Karpas-422 (cell line): Measurements from ENCODE around the gene TDRD9. TPM values are rescaled to one million over a fixed set of nuclear protein-coding genes. Genes with fewer than 3 reads are reported as not detected.

Experiments
- DNase-seq: peaks from one replicate; pipeline ENCODE4 v3.0.0-alpha.2; 2015
- H2AFZ ChIP-seq: fragments of 200-600 bp; sonication (generic); 2 replicates; pipeline ENCODE4 v1.6.1; 2014; ENCODE audit warnings: antibody characterized with exemption, low read length, mixed read lengths
- H3K27ac ChIP-seq: fragments of 200-600 bp; sonication (generic); 2 replicates; pipeline ENCODE4 v1.5.1; 2014; ENCODE audit warnings: mild to moderate bottlenecking, low read length, moderate library complexity
- H3K27me3 ChIP-seq: fragments of 200-600 bp; sonication (generic); 2 replicates; pipeline ENCODE4 v1.6.1; 2014; ENCODE audit warnings: low read length, mixed read lengths
- H3K36me3 ChIP-seq: fragments of 200-600 bp; sonication (generic); 2 replicates; pipeline ENCODE4 v1.6.1; 2014; ENCODE audit warnings: low read length, mixed read lengths; ENCODE audit not compliant: insufficient read depth
- H3K4me1 ChIP-seq: fragments of 200-600 bp; sonication (generic); 2 replicates; pipeline ENCODE4 v1.6.1; 2014; ENCODE audit warnings: mild to moderate bottlenecking, low read length, mixed read lengths
- H3K4me2 ChIP-seq: fragments of 200-600 bp; sonication (generic); 2 replicates; pipeline ENCODE4 v1.6.1; 2014; ENCODE audit warnings: low read length, low read depth, mild to moderate bottlenecking; ENCODE audit not compliant: poor library complexity, severe bottlenecking
- H3K4me3 ChIP-seq: fragments of 200-600 bp; sonication (generic); 2 replicates; pipeline ENCODE4 v1.5.1; 2014; ENCODE audit warnings: mild to moderate bottlenecking, antibody characterized with exemption, low read length, mixed read lengths
- H3K79me2 ChIP-seq: fragments of 200-600 bp; sonication (generic); 2 replicates; pipeline ENCODE4 v1.6.1; 2014; ENCODE audit warnings: mild to moderate bottlenecking, low read length, mixed read lengths
- H3K9ac ChIP-seq: fragments of 200-600 bp; sonication (generic); 2 replicates; pipeline ENCODE4 v1.6.0; 2014; ENCODE audit warnings: low read length
- H3K9me2 ChIP-seq: fragments of 200-600 bp; sonication (generic), shearing (Covaris generic); replicated peaks from 2 replicates; pipeline ENCODE4 v1.6.0; 2014; ENCODE audit warnings: mild to moderate bottlenecking, low read length, moderate library complexity; ENCODE audit not compliant: insufficient read depth
- H3K9me3 ChIP-seq: fragments of 300-700, 200-600 bp; sonication (generic); 2 replicates; pipeline ENCODE4 v1.6.1; 2014; ENCODE audit warnings: low read length, mixed read lengths
- H4K20me1 ChIP-seq: fragments of 200-600 bp; sonication (generic); 2 replicates; pipeline ENCODE4 v1.6.1; 2014; ENCODE audit warnings: mild to moderate bottlenecking, antibody characterized with exemption, low read length, low read depth; ENCODE audit not compliant: insufficient read depth
- total RNA-seq: library from RNA; depleted of rRNA; stranded (reverse); fragments of >200 nt; shearing (Covaris generic); gene quantifications from 2 replicates; pipeline ENCODE4 v1.2.3, GENCODE V29; 2014; ENCODE audit warnings: low replicate concordance

Gene TDRD9
- total RNA-seq, 1 experiment from 2014 or later, result not detected

DNA sequence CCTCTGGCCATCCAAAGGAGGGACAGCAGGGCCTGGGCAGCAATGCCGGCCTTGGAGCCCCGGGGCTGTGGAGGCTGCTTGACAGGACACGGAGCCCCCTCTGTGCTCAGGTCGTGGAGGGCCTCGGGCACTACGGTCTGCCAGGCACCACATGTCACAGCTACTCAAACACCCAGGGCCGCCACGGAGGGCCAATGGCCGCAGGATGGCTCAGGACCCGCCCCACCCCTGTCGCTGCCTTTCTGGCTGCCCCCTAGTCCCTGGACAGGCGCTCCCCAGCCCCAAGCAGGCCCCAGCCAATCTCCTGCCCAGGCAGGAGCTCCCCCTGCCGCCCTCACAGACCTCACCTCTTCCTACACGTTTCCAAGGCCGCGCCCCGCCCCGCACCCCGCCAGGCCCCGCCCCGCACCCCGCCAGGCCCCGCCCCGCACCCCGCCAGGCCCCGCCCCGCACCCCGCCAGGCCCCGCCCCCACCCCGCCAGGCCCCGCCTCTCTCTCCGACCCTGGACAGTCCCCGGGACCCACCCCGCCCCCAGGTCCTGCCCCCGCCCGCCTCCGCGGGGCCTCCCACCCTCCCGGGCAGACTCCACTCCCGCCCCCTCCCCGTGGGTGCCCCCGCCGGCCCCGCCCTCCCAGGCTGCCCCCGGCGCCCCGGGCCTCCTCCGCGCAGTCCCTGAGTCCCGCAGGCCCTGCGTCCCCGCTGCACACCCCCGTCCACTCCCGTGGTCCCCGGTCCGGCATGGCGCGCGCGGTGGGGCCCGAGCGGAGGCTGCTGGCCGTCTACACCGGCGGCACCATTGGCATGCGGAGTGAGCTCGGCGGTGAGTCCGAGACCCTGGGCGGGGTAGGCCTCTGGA is 157.0 kb downstream of the TDRD9 start, which contains the start of gene ASPG:
Gene ASPG (plus strand): TSS at position 669 of the 857 bp plus-strand sequence. CDS start 71 bp downstream, at position 740.
- Histone ChIP-seq H3K79me2 (no peaks in the 10 kb centered on the region), H3K9me3 (no peaks in the 10 kb centered on the region), H3K27ac (no peak within 1 kb of the TSS), H3K36me3 (no peaks in the 10 kb centered on the region), H3K4me1 (no peaks in the 10 kb centered on the region), H3K27me3 (no peaks in the 10 kb centered on the region), H4K20me1 (no peaks in the 10 kb centered on the region), H3K9me2 (no peaks in the 10 kb centered on the region), H3K4me2 (no peak within 1 kb of the TSS), H2AFZ (no peak within 1 kb of the TSS), H3K4me3 (no peak within 1 kb of the TSS), H3K9ac (no peak within 1 kb of the TSS)
- DNase-seq, result no peak

GRCh38 chr14:104085889-104086201 is 157.6 kb downstream of the TDRD9 start:
- no peaks in the 10 kb centered on the region for H4K20me1 ChIP-seq
- no peaks in the 10 kb centered on the region for H3K4me1 ChIP-seq
- H3K27me3 ChIP-seq, result no peaks in the 10 kb centered on the region
- H3K79me2 ChIP-seq, result no peaks in the 10 kb centered on the region
- H3K4me3 ChIP-seq, result no peak overlapping the region
- DNase-seq, result no peak
- no peaks in the 10 kb centered on the region for H3K9me2 ChIP-seq
- H3K4me2 ChIP-seq, result no peak overlapping the region
- no peaks in the 10 kb centered on the region for H3K36me3 ChIP-seq
- H3K9me3 ChIP-seq, result no peaks in the 10 kb centered on the region
- no peak overlapping the region for H3K27ac ChIP-seq
- H3K9ac ChIP-seq, result no peak overlapping the region
- no peak overlapping the region for H2AFZ ChIP-seq

DNA sequence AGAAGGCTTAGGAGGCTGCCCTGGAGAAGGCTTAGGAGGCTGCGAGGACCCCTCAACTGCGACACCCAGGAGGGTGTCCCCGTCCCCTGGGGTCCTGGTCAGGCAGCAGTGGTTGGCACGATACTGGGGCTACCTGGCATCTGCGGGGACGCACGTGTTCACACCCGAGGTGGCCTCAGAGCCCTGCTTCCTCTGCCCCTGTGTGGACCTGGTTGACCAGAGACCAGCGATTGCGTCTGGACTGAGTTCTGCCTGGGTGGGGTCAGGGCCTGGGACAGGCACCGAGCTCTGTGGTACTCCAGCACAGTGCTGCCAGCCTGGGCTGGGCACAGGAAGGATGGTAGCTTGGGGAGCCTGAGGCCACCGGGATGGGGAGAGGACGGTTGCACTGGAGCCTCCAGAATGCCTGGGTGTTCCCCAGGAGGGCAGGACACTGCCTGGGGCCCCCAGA is 158.0 kb downstream of the TDRD9 start:
- Histone ChIP-seq H3K27ac (no peak overlapping the region), H3K9me3 (no peaks in the 10 kb centered on the region), H3K36me3 (no peaks in the 10 kb centered on the region), H3K79me2 (no peaks in the 10 kb centered on the region), H2AFZ (no peak overlapping the region), H3K4me1 (no peaks in the 10 kb centered on the region), H3K4me2 (no peak overlapping the region), H3K9ac (no peak overlapping the region), H3K9me2 (no peaks in the 10 kb centered on the region), H4K20me1 (no peaks in the 10 kb centered on the region), H3K4me3 (no peak overlapping the region), H3K27me3 (no peaks in the 10 kb centered on the region)
- no peak for DNase-seq

GRCh38 chr14:104086661-104087461 is 158.6 kb downstream of the TDRD9 start:
- Histone ChIP-seq H2AFZ (no peak overlapping the region), H3K27me3 (no peaks in the 10 kb centered on the region), H3K9me3 (no peaks in the 10 kb centered on the region), H3K27ac (no peak overlapping the region), H3K9ac (no peak overlapping the region), H3K9me2 (no peaks in the 10 kb centered on the region), H3K4me3 (no peak overlapping the region), H4K20me1 (no peaks in the 10 kb centered on the region), H3K4me2 (no peak overlapping the region), H3K79me2 (no peaks in the 10 kb centered on the region), H3K4me1 (no peaks in the 10 kb centered on the region), H3K36me3 (no peaks in the 10 kb centered on the region)
- DNase-seq, result no peak

- H3K27me3 ChIP-seq, result no peaks in the 10 kb centered on the region
- no peak overlapping the region for H3K27ac ChIP-seq
- H3K36me3 ChIP-seq, result no peaks in the 10 kb centered on the region
- H3K9ac ChIP-seq, result no peak overlapping the region
- no peaks in the 10 kb centered on the region for H3K4me1 ChIP-seq
- no peak overlapping the region for H3K4me3 ChIP-seq
- H3K9me2 ChIP-seq, result no peaks in the 10 kb centered on the region
- H4K20me1 ChIP-seq, result no peaks in the 10 kb centered on the region; the same call in 1 of the 2 replicates
- no peaks in the 10 kb centered on the region for H3K9me3 ChIP-seq
- no peak overlapping the region for H2AFZ ChIP-seq
- DNase-seq, result no peak
- H3K79me2 ChIP-seq, result no peaks in the 10 kb centered on the region
- H3K4me2 ChIP-seq, result no peak overlapping the region
Observed at GRCh38 chr14:104087505-104087904, 159.2 kb downstream of the TDRD9 start.

- Histone ChIP-seq H3K9ac (no peak overlapping the region), H3K27ac (no peak overlapping the region), H3K9me2 (no peaks in the 10 kb centered on the region), H3K79me2 (no peaks in the 10 kb centered on the region), H3K27me3 (no peaks in the 10 kb centered on the region), H3K4me3 (no peak overlapping the region), H3K36me3 (no peaks in the 10 kb centered on the region), H4K20me1 (no peaks in the 10 kb centered on the region; the same call in 1 of the 2 replicates), H3K9me3 (no peaks in the 10 kb centered on the region), H3K4me2 (no peak overlapping the region), H2AFZ (no peak overlapping the region), H3K4me1 (no peaks in the 10 kb centered on the region)
- no peak for DNase-seq
Observed at GRCh38 chr14:104087981-104088850, 160.0 kb downstream of the TDRD9 start.

DNA sequence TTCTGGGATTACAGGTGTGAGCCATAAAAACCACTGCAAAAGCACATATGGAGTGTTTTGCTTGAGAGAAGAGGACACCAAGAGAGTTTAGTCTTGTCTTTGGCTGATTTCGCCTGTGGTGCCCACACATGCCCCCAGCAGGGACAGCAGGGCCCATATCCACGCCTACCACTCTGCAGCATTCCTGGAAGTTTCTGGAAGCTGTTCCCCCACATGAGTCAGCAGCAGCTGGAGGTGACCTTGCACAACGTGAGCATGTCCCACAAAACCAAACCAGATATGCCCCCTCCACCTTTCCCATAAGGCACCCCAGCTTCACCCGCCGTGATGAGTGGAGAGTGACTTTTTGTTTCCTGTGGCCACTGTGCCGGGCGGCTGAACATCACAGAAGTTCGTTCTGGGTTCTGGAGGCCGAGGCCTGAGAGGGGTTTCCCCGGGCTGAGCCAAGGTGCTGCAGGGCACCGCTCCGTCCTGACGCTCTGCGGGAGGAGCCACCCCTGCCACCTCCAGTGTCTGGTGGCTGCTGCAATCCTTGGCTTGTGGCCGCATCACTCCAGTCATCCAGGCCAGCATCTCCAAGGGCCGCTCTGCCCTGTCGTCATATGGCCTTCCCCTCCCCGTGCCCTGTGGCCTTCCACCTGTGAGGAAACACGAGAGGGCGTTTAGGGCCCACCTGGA is 162.0 kb downstream of the TDRD9 start:
- H3K27ac ChIP-seq, result no peak overlapping the region

More for the DNA sequence above, 162.0 kb downstream of the TDRD9 start:
- no peaks in the 10 kb centered on the region for H3K79me2 ChIP-seq
- H3K9me2 ChIP-seq, result no peaks in the 10 kb centered on the region
- no peaks in the 10 kb centered on the region for H3K9me3 ChIP-seq
- no peaks in the 10 kb centered on the region; the same call in 1 of the 2 replicates for H4K20me1 ChIP-seq
- H2AFZ ChIP-seq, result no peak overlapping the region
- no peaks in the 10 kb centered on the region for H3K27me3 ChIP-seq
- no peak overlapping the region for H3K4me3 ChIP-seq
- H3K9ac ChIP-seq, result no peak overlapping the region
- no peaks in the 10 kb centered on the region for H3K4me1 ChIP-seq
- no peaks in the 10 kb centered on the region for H3K36me3 ChIP-seq
- DNase-seq, result no peak
- no peak overlapping the region for H3K4me2 ChIP-seq
